Sigmoid colon (tissue), 4 donors: ENCODE results near the gene TCEANC.

ENCODE experiments used
- POLR2AphosphoS5 ChIP-seq, 4 donors: sonication (generic); formaldehyde crosslinking; IDR thresholded peaks; one replicate each; pipeline ENCODE4 v1.6.1; 2017; ENCODE audit warnings: antibody characterized with exemption in 4 of 4
- TF ChIP-seq, protein P1 (sequence below), 4 experiments: fragments of 450-650 bp in 3 of 4; fragments of 200-600 bp in 1 of 4; IDR thresholded peaks; one replicate each; pipeline ENCODE4 v1.5.1; 2016 to 2019; ENCODE audit warnings: antibody characterized with exemption in 4 of 4, mild to moderate bottlenecking in 3 of 4, moderate library complexity in 2 of 4

GRCh38 chrX:13694359-13694758 is 41.4 kb downstream of the TCEANC start:
- TF ChIP-seq, protein P1, sequence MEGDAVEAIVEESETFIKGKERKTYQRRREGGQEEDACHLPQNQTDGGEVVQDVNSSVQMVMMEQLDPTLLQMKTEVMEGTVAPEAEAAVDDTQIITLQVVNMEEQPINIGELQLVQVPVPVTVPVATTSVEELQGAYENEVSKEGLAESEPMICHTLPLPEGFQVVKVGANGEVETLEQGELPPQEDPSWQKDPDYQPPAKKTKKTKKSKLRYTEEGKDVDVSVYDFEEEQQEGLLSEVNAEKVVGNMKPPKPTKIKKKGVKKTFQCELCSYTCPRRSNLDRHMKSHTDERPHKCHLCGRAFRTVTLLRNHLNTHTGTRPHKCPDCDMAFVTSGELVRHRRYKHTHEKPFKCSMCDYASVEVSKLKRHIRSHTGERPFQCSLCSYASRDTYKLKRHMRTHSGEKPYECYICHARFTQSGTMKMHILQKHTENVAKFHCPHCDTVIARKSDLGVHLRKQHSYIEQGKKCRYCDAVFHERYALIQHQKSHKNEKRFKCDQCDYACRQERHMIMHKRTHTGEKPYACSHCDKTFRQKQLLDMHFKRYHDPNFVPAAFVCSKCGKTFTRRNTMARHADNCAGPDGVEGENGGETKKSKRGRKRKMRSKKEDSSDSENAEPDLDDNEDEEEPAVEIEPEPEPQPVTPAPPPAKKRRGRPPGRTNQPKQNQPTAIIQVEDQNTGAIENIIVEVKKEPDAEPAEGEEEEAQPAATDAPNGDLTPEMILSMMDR (IDR thresholded peaks at IDR 0.05), result no peak
- no peak for TF ChIP-seq POLR2AphosphoS5 (IDR thresholded peaks at IDR 0.05)
